Common myeloid progenitor, CD34-positive (primary cell): ENCODE results near the gene OVCH1.

Experiments
- CTCF ChIA-PET: fragments of 350-600 bp; sonication (Branson Sonifier 250); formaldehyde crosslinking; loops from one replicate; lab custom pipeline; 2021; ENCODE audit warnings: antibody characterized with exemption; lab: Charles Lee
- POLR2A ChIA-PET: fragments of 350-600 bp; sonication (Branson Sonifier 250); formaldehyde crosslinking; loops from one replicate; lab custom pipeline; 2021; ENCODE audit warnings: antibody characterized with exemption; lab: Charles Lee
- DNase-seq, 3 donors: peaks; one replicate each; pipeline versions ENCODE4 v3.0.0 to v3.0.0-alpha.2; 2013
- H3K27ac ChIP-seq, 2 experiments: 1 replicate in 1 of 2; 2 replicates in 1 of 2; pipeline ENCODE4 v1.7.0; 2013; ENCODE audit warnings: inconsistent platforms in 2 of 2, low read length in 2 of 2, mild to moderate bottlenecking in 2 of 2, low read depth in 1 of 2, moderate library complexity in 1 of 2; ENCODE audit not compliant: severe bottlenecking in 2 of 2, insufficient read depth in 1 of 2, poor library complexity in 1 of 2
- H3K27me3 ChIP-seq, 5 experiments: replicated peaks in 2 of 5; 1 replicate in 3 of 5; 2 replicates in 2 of 5; pipeline versions ENCODE4 v1.6.1 to v1.7.0; 2013; ENCODE audit warnings: low read length in 4 of 5, mild to moderate bottlenecking in 2 of 5, moderate library complexity in 2 of 5, inconsistent platforms in 1 of 5; ENCODE audit not compliant: insufficient read depth in 5 of 5, control insufficient read depth in 4 of 5
- H3K36me3 ChIP-seq, 4 experiments: 1 replicate in 2 of 4; 2 replicates in 2 of 4; pipeline versions ENCODE4 v1.6.1 to v1.7.0; 2013; ENCODE audit warnings: low read length in 3 of 4, control low read depth in 1 of 4, mild to moderate bottlenecking in 1 of 4; ENCODE audit not compliant: control insufficient read depth in 4 of 4, insufficient read depth in 4 of 4
- H3K4me1 ChIP-seq, 4 experiments: 1 replicate in 3 of 4; 2 replicates in 1 of 4; pipeline versions ENCODE4 v1.6.1 to v1.7.1; 2013; ENCODE audit warnings: low read length in 3 of 4, mild to moderate bottlenecking in 3 of 4, control low read depth in 1 of 4, inconsistent platforms in 1 of 4, moderate library complexity in 1 of 4; ENCODE audit not compliant: control insufficient read depth in 4 of 4, insufficient read depth in 4 of 4; ENCODE audit errors: control extremely low read depth in 1 of 4
- H3K4me3 ChIP-seq, 7 experiments: 1 replicate in 4 of 7; 2 replicates in 3 of 7; pipeline versions ENCODE4 v1.5.1 to v1.7.0; 2013; ENCODE audit warnings: mild to moderate bottlenecking in 7 of 7, low read length in 6 of 7, moderate library complexity in 6 of 7, inconsistent platforms in 2 of 7, low read depth in 2 of 7, control low read depth in 1 of 7; ENCODE audit not compliant: insufficient read depth in 4 of 7, control insufficient read depth in 1 of 7; ENCODE audit errors: extremely low read depth in 1 of 7
- H3K9me3 ChIP-seq, 5 experiments: 1 replicate in 4 of 5; 2 replicates in 1 of 5; pipeline versions ENCODE4 v1.6.1 to v1.7.1; 2013; ENCODE audit warnings: low read length in 4 of 5, mild to moderate bottlenecking in 2 of 5, inconsistent platforms in 1 of 5, low read depth in 1 of 5, moderate library complexity in 1 of 5; ENCODE audit not compliant: control insufficient read depth in 4 of 5, insufficient read depth in 2 of 5; ENCODE audit errors: control extremely low read depth in 1 of 5
- WGBS: methylation state at CpG from one replicate; pipeline ENCODE4 v1.1.5; 2013; ENCODE audit not compliant: insufficient coverage; 5-methylcytosine and 5-hydroxymethylcytosine counted together

OVCH1 gene

GRCh38 chr12:29537298-29537697 is 39.8 kb upstream of the OVCH1 start:
- H3K9me3 ChIP-seq: no peaks in the 10 kb centered on the region
- WGBS: 100% methylated on average over 1 of the region's 2 CpGs

GRCh38 chr12:29534935-29535334 is 37.4 kb upstream of the OVCH1 start:
- Histone ChIP-seq H3K36me3 (no peaks in the 10 kb centered on the region), H3K9me3 (no peaks in the 10 kb centered on the region), H3K27ac (no peak overlapping the region), H3K4me1 (no peaks in the 10 kb centered on the region), H3K4me3 (no peak overlapping the region), H3K27me3 (peaks cover 0 to 6% (median 0%) of the 10 kb centered on the region in 5 experiments)
- peak in 1 of 3 donors; percentile 6 for DNase-seq
- ChIA-PET CTCF (no interaction called here), POLR2A (no interaction called here)
- 100% methylated on average over 1 of the region's 2 CpGs for WGBS

More at GRCh38 chr12:29537298-29537697, 39.8 kb upstream of the OVCH1 start:
- H3K4me1 ChIP-seq: no peaks in the 10 kb centered on the region
- no peak overlapping the region for H3K27ac ChIP-seq
- no peaks in the 10 kb centered on the region for H3K36me3 ChIP-seq
- peaks cover 0 to 3% (median 0%) of the 10 kb centered on the region in 5 experiments for H3K27me3 ChIP-seq
- DNase-seq: no peak
- H3K4me3 ChIP-seq: no peak overlapping the region
- ChIA-PET CTCF (interaction anchor here (1.3 to 1.7 kb wide), 2 partner anchors 15 to 17 kb away, joined by 3 to 4 read pairs; no protein-coding TSS in a partner anchor), POLR2A (no interaction called here)

- whole genome bisulfite sequencing: 73% methylated on average over 4 of the region's 4 CpGs
- Histone ChIP-seq H3K27me3 (peaks cover 0 to 6% (median 0%) of the 10 kb centered on the region in 5 experiments), H3K9me3 (no peaks in the 10 kb centered on the region), H3K27ac (no peak overlapping the region), H3K36me3 (no peaks in the 10 kb centered on the region), H3K4me1 (no peaks in the 10 kb centered on the region), H3K4me3 (no peak overlapping the region)
- DNase-seq: no peak
- ChIA-PET POLR2A (no interaction called here), CTCF (no interaction called here)
Observed at GRCh38 chr12:29533815-29534489, 36.5 kb upstream of the OVCH1 start.

GRCh38 chr12:29531471-29531870 is 34.0 kb upstream of the OVCH1 start:
- Histone ChIP-seq H3K27ac (no peak overlapping the region), H3K27me3 (peaks cover 0 to 6% (median 0%) of the 10 kb centered on the region in 5 experiments), H3K36me3 (no peaks in the 10 kb centered on the region), H3K4me1 (no peaks in the 10 kb centered on the region), H3K4me3 (no peak overlapping the region), H3K9me3 (no peaks in the 10 kb centered on the region)
- no peak for DNase-seq
- ChIA-PET POLR2A (no interaction called here), CTCF (interaction anchor here (1.2 to 2.2 kb wide), 2 partner anchors 11 to 20 kb away, joined by 4 to 6 read pairs; no protein-coding TSS in a partner anchor)
- WGBS: no CpG with 5 or more reads among the region's 1 CpG

- no peaks in the 10 kb centered on the region for H3K4me1 ChIP-seq
- DNase-seq: no peak
- no peak overlapping the region for H3K27ac ChIP-seq
- ChIA-PET POLR2A (no interaction called here), CTCF (interaction anchor here (1.5 to 2.2 kb wide), 2 partner anchors 10 to 11 kb away, joined by 6 read pairs; no protein-coding TSS in a partner anchor)
- no peaks in the 10 kb centered on the region for H3K9me3 ChIP-seq
- H3K36me3 ChIP-seq: no peaks in the 10 kb centered on the region
- WGBS: 100% methylated on average over 2 of the region's 4 CpGs
- H3K27me3 ChIP-seq: peaks cover 0 to 6% (median 0%) of the 10 kb centered on the region in 5 experiments
- H3K4me3 ChIP-seq: no peak overlapping the region
Observed at GRCh38 chr12:29530436-29530835, 33.0 kb upstream of the OVCH1 start.

GRCh38 chr12:29528161-29528560 is 30.7 kb upstream of the OVCH1 start:
- Histone ChIP-seq H3K4me3 (no peak overlapping the region), H3K27ac (no peak overlapping the region), H3K36me3 (no peaks in the 10 kb centered on the region), H3K4me1 (no peaks in the 10 kb centered on the region), H3K9me3 (no peaks in the 10 kb centered on the region), H3K27me3 (peaks cover 0 to 3% (median 0%) of the 10 kb centered on the region in 5 experiments)
- 100% methylated on average over 1 of the region's 4 CpGs for WGBS
- DNase-seq: no peak
- ChIA-PET CTCF (interaction anchor here (2.0 kb wide), 1 partner anchor 9 kb away, joined by 4 read pairs; no protein-coding TSS in a partner anchor), POLR2A (interaction anchor here (0.6 kb wide), 1 partner anchor 155 kb away, joined by 3 read pairs; no protein-coding TSS in a partner anchor)

GRCh38 chr12:29521951-29522350 is 24.5 kb upstream of the OVCH1 start:
- Histone ChIP-seq H3K27me3 (no peaks in the 10 kb centered on the region), H3K9me3 (no peaks in the 10 kb centered on the region), H3K27ac (no peak overlapping the region), H3K36me3 (no peaks in the 10 kb centered on the region), H3K4me3 (no peak overlapping the region), H3K4me1 (no peaks in the 10 kb centered on the region)
- ChIA-PET POLR2A (no interaction called here), CTCF (no interaction called here)
- 83% methylated on average over 1 of the region's 2 CpGs for WGBS
- no peak for DNase-seq
